ENCODE results near the gene METTL25B. TPM values are rescaled to one million over a fixed set of nuclear protein-coding genes. Genes with fewer than 3 reads are reported as not detected.

The METTL25B gene
- total and polyA plus RNA-seq, 2 of the 13 experiments (the other 11 are each of a cell fraction or from before 2014, with no cell fraction given), result 11.9 to 24.0 TPM

DNA sequence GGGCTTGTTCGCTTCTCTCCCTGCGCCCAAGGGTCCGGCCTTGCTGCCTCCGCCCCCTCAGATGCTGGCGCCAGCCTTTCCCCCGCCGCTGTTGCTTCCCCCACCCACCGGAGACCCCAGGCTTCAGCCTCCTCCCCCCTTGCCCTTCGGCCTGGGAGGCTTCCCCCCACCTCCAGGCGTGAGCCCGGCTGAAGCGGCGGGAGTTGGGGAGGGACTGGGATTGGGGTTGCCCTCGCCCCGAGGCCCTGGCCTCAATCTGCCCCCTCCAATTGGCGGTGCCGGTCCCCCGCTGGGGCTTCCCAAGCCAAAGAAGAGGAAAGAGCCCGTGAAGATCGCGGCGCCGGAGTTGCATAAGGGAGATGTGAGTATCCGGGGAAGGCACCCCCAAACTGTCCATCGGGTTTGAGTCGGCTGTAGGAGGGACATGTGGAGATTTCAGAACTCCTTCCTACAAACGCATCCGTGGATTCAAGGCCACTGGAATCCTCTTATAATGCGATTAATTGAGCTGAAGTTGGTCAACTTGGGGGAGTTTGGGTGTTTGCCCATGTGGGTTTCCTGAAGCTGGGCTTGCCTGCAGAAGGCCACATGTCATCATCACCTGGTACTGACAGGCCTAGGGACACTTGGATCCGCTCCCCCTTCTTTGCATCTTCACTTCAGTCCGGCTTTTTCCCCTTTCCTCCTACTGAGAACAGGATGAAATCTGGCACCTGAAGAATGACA, 39.8 kb downstream of the METTL25B start (continued):
- TF ChIP-seq ZSCAN31 (CRISPR knock-in tag; IDR thresholded peaks at IDR 0.05; ENCODE audit: low read depth) (0 out of 2 replicates have a peak, but pooled peaks have one; percentile 3), RAD21 (CRISPR knock-in tag; IDR thresholded peaks at IDR 0.05) (no peak), MXD4 (CRISPR knock-in tag; IDR thresholded peaks at IDR 0.05) (0 out of 2 replicates have a peak, but pooled peaks have one; percentile 4), ZNF75D (CRISPR knock-in tag; IDR thresholded peaks at IDR 0.05; ENCODE audit: borderline replicate concordance) (no peak), ZNF326 (CRISPR knock-in tag; IDR thresholded peaks at IDR 0.05; ENCODE audit: borderline replicate concordance) (no peak), ZNF343 (CRISPR knock-in tag; IDR thresholded peaks at IDR 0.05) (0 out of 2 replicates have a peak, but pooled peaks have one; percentile 0), REPIN1 (CRISPR knock-in tag; IDR thresholded peaks at IDR 0.05; ENCODE audit: borderline replicate concordance, low read depth) (no peak), SMARCE1 (IDR thresholded peaks at IDR 0.05; ENCODE audit: borderline replicate concordance) (no peak), RBFOX2 (IDR thresholded peaks at IDR 0.05; ENCODE audit: low read depth, low read length) (peak; percentile 48), PHF20 (CRISPR knock-in tag; IDR thresholded peaks at IDR 0.05) (no peak)
- TF ChIP-seq, protein P1, sequence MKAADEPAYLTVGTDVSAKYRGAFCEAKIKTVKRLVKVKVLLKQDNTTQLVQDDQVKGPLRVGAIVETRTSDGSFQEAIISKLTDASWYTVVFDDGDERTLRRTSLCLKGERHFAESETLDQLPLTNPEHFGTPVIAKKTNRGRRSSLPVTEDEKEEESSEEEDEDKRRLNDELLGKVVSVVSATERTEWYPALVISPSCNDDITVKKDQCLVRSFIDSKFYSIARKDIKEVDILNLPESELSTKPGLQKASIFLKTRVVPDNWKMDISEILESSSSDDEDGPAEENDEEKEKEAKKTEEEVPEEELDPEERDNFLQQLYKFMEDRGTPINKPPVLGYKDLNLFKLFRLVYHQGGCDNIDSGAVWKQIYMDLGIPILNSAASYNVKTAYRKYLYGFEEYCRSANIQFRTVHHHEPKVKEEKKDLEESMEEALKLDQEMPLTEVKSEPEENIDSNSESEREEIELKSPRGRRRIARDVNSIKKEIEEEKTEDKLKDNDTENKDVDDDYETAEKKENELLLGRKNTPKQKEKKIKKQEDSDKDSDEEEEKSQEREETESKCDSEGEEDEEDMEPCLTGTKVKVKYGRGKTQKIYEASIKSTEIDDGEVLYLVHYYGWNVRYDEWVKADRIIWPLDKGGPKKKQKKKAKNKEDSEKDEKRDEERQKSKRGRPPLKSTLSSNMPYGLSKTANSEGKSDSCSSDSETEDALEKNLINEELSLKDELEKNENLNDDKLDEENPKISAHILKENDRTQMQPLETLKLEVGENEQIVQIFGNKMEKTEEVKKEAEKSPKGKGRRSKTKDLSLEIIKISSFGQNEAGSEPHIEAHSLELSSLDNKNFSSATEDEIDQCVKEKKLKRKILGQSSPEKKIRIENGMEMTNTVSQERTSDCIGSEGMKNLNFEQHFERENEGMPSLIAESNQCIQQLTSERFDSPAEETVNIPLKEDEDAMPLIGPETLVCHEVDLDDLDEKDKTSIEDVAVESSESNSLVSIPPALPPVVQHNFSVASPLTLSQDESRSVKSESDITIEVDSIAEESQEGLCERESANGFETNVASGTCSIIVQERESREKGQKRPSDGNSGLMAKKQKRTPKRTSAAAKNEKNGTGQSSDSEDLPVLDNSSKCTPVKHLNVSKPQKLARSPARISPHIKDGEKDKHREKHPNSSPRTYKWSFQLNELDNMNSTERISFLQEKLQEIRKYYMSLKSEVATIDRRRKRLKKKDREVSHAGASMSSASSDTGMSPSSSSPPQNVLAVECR (CRISPR knock-in tag; IDR thresholded peaks at IDR 0.05; ENCODE audit: borderline replicate concordance), result peak; percentile 5
- TF ChIP-seq, protein P2, sequence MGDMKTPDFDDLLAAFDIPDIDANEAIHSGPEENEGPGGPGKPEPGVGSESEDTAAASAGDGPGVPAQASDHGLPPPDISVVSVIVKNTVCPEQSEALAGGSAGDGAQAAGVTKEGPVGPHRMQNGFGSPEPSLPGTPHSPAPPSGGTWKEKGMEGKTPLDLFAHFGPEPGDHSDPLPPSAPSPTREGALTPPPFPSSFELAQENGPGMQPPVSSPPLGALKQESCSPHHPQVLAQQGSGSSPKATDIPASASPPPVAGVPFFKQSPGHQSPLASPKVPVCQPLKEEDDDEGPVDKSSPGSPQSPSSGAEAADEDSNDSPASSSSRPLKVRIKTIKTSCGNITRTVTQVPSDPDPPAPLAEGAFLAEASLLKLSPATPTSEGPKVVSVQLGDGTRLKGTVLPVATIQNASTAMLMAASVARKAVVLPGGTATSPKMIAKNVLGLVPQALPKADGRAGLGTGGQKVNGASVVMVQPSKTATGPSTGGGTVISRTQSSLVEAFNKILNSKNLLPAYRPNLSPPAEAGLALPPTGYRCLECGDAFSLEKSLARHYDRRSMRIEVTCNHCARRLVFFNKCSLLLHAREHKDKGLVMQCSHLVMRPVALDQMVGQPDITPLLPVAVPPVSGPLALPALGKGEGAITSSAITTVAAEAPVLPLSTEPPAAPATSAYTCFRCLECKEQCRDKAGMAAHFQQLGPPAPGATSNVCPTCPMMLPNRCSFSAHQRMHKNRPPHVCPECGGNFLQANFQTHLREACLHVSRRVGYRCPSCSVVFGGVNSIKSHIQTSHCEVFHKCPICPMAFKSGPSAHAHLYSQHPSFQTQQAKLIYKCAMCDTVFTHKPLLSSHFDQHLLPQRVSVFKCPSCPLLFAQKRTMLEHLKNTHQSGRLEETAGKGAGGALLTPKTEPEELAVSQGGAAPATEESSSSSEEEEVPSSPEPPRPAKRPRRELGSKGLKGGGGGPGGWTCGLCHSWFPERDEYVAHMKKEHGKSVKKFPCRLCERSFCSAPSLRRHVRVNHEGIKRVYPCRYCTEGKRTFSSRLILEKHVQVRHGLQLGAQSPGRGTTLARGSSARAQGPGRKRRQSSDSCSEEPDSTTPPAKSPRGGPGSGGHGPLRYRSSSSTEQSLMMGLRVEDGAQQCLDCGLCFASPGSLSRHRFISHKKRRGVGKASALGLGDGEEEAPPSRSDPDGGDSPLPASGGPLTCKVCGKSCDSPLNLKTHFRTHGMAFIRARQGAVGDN (CRISPR knock-in tag; IDR thresholded peaks at IDR 0.05), result peak; percentile 27
- TF ChIP-seq, protein P3, sequence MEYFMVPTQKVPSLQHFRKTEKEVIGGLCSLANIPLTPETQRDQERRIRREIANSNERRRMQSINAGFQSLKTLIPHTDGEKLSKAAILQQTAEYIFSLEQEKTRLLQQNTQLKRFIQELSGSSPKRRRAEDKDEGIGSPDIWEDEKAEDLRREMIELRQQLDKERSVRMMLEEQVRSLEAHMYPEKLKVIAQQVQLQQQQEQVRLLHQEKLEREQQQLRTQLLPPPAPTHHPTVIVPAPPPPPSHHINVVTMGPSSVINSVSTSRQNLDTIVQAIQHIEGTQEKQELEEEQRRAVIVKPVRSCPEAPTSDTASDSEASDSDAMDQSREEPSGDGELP (IDR thresholded peaks at IDR 0.05; ENCODE audit: borderline replicate concordance, low read depth), result peak; percentile 71; the same call in 1 of the 2 replicates
- TF ChIP-seq, protein P4, sequence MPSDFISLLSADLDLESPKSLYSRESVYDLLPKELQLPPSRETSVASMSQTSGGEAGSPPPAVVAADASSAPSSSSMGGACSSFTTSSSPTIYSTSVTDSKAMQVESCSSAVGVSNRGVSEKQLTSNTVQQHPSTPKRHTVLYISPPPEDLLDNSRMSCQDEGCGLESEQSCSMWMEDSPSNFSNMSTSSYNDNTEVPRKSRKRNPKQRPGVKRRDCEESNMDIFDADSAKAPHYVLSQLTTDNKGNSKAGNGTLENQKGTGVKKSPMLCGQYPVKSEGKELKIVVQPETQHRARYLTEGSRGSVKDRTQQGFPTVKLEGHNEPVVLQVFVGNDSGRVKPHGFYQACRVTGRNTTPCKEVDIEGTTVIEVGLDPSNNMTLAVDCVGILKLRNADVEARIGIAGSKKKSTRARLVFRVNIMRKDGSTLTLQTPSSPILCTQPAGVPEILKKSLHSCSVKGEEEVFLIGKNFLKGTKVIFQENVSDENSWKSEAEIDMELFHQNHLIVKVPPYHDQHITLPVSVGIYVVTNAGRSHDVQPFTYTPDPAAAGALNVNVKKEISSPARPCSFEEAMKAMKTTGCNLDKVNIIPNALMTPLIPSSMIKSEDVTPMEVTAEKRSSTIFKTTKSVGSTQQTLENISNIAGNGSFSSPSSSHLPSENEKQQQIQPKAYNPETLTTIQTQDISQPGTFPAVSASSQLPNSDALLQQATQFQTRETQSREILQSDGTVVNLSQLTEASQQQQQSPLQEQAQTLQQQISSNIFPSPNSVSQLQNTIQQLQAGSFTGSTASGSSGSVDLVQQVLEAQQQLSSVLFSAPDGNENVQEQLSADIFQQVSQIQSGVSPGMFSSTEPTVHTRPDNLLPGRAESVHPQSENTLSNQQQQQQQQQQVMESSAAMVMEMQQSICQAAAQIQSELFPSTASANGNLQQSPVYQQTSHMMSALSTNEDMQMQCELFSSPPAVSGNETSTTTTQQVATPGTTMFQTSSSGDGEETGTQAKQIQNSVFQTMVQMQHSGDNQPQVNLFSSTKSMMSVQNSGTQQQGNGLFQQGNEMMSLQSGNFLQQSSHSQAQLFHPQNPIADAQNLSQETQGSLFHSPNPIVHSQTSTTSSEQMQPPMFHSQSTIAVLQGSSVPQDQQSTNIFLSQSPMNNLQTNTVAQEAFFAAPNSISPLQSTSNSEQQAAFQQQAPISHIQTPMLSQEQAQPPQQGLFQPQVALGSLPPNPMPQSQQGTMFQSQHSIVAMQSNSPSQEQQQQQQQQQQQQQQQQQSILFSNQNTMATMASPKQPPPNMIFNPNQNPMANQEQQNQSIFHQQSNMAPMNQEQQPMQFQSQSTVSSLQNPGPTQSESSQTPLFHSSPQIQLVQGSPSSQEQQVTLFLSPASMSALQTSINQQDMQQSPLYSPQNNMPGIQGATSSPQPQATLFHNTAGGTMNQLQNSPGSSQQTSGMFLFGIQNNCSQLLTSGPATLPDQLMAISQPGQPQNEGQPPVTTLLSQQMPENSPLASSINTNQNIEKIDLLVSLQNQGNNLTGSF (CRISPR knock-in tag; IDR thresholded peaks at IDR 0.05), result no peak

Measured in HepG2 (cell line).